ENCODE results near the gene UBR4. TPM values are rescaled to one million over a fixed set of nuclear protein-coding genes. Genes with fewer than 3 reads are reported as not detected.

The UBR4 gene
- total and polyA plus RNA-seq, 10 of the 15 experiments (the other 5 are each of a cell fraction or from before 2014, with no cell fraction given), result 34.2 to 124 (median 56.2) TPM

GRCh38 chr1:19061798-19062197 lies 148.3 kb downstream of the UBR4 start:
- Histone ChIP-seq H4K20me1 (ENCODE audit: control insufficient read depth, insufficient read depth) (no peaks in the 10 kb centered on the region), H3K79me2 (ENCODE audit: control insufficient read depth, insufficient read depth, low read length) (no peaks in the 10 kb centered on the region), H3K27ac (ENCODE audit: control insufficient read depth, insufficient read depth) (no peak overlapping the region), H3K4me3 (no peak overlapping the region), H3K9me3 (replicated peaks; ENCODE audit: control insufficient read depth, insufficient read depth, low read length) (no peaks in the 10 kb centered on the region; the same call in 2 of the 3 replicates), H3K36me3 (ENCODE audit: control insufficient read depth in 2 of 2, insufficient read depth in 2 of 2, low read length in 1 of 2) (no peaks in the 10 kb centered on the region), H2AFZ (ENCODE audit: control insufficient read depth, low read depth, low read length) (no peak overlapping the region), H3K27me3 (replicated peaks in 1 of 2; ENCODE audit: control insufficient read depth in 2 of 2, insufficient read depth in 2 of 2, low read length in 1 of 2) (no peaks in the 10 kb centered on the region), H3K9ac (ENCODE audit: control insufficient read depth, insufficient read depth, low read length) (no peak overlapping the region), H3K4me1 (ENCODE audit: control insufficient read depth, insufficient read depth, low read length) (no peaks in the 10 kb centered on the region), H3K4me2 (ENCODE audit: control insufficient read depth, insufficient read depth) (no peak overlapping the region)
- POLR2A ChIA-PET, result no interaction called here
- SMC1A ChIA-PET (ENCODE audit: uncharacterized antibody, unreplicated experiment), result no interaction called here
- RAD21 ChIA-PET (ENCODE audit: unreplicated experiment), result no interaction called here
- intact Hi-C loops (cut with micrococcal nuclease; ENCODE audit: unreplicated experiment) (no loop called here), in situ Hi-C loops (cut with MboI) (no loop called here)
- ATAC-seq, result no peak
- TF ChIP-seq TAF1 (IDR thresholded peaks at IDR 0.05; ENCODE audit: borderline replicate concordance, low read depth, low read length), result no peak
- no peak for TF ChIP-seq SREBF1 (IDR thresholded peaks at IDR 0.05; ENCODE audit: low read length)
- TF ChIP-seq STAT1 (conservative IDR thresholded peaks at IDR 0.05), result no peak
- no peak for TF ChIP-seq DPF2 (IDR thresholded peaks at IDR 0.05)
- TF ChIP-seq CEBPZ (IDR thresholded peaks at IDR 0.05; ENCODE audit: low read depth, low read length), result no peak
- TF ChIP-seq ZSCAN29 (IDR thresholded peaks at IDR 0.05), result no peak
- no peak for TF ChIP-seq HCFC1 (IDR thresholded peaks at IDR 0.05; ENCODE audit: low read length)
- TF ChIP-seq NFXL1 (IDR thresholded peaks at IDR 0.05; ENCODE audit: borderline replicate concordance), result no peak
- TF ChIP-seq CHD1 (IDR thresholded peaks at IDR 0.05; ENCODE audit: low read depth, low read length), result no peak
- TF ChIP-seq STAT3 (IDR thresholded peaks at IDR 0.05; ENCODE audit: low read depth, low read length), result no peak
- TF ChIP-seq ZNF274 (IDR thresholded peaks at IDR 0.05; ENCODE audit: insufficient read depth, insufficient read length), result no peak
- no peak for TF ChIP-seq BACH1 (IDR thresholded peaks at IDR 0.05; ENCODE audit: borderline replicate concordance)
- no peak for TF ChIP-seq EGR1 (IDR thresholded peaks at IDR 0.05; ENCODE audit: borderline replicate concordance in 1 of 2, low read depth in 2 of 2, low read length in 2 of 2)
- TF ChIP-seq MYC (IDR thresholded peaks at IDR 0.05; ENCODE audit: insufficient read depth, insufficient read length, insufficient replicate concordance, low read length, severe bottlenecking), result no peak
- TF ChIP-seq EZH2 (IDR thresholded peaks at IDR 0.05; ENCODE audit: borderline replicate concordance, control insufficient read depth, low read depth, low read length), result no peak
- TF ChIP-seq RFX5 (IDR thresholded peaks at IDR 0.05; ENCODE audit: low read depth, low read length), result no peak
- TF ChIP-seq CREM (IDR thresholded peaks at IDR 0.05; ENCODE audit: low read depth), result no peak
- BruUV-seq (replicated peaks), result no TSS peak
- no peak for DNase-seq (ENCODE audit: low read depth, low spot score)
- 44% methylated on average over 2 of the region's 2 CpGs for WGBS (ENCODE audit: insufficient coverage, insufficient replicate concordance, low lambda C conversion rate, missing lambda C conversion rate)
- FAIRE-seq, result no peak
- CTCF ChIA-PET, result no interaction called here

All from GM12878 (cell line).